ENCODE measurements around the gene KLC1. TPM values are rescaled to one million over a fixed set of nuclear protein-coding genes. Genes with fewer than 3 reads are reported as not detected.

KLC1 gene
- total RNA-seq, 1 experiment from 2014 or later: 216 TPM

DNA sequence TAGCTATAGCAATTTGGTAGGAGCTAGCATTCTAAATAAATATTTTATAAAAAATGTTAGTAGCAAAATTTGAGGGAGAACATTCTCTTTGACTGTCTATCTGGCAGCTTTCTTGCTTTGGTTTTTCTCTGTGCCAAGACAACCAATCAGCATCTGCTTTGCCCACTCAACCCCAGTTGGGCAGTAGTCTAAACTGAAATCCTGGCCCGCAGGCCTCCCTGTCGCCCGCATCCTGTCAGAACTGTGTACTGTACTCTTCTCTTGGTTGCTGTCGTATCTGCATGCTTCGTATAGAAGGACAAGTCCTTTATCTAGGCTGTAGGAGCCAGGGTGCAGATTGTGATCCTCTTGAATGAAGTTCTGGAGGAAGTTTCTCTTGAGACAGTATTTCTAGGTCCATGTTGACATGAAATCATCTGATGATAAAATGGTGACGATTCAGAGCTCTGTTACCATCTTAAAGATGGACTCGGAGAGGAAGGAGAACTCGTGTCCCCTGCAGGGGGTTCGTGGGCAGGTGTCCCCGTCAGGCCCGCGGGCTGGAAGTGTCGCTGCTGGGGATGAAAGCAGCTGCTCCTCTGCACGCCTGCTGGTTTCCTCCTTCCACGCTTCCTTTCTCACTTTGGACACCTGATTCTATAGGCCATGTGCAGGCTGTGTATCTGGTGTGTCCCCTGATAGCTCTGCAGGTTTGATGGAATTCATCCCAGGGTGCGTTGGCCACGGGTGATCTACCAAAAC, 51.6 kb downstream of the KLC1 start:
- intact Hi-C loops (cut with micrococcal nuclease): no loop called here
- no peaks in the 10 kb centered on the region for H3K9me3 Mint-ChIP-seq (ENCODE audit: unreplicated experiment)
- POLR2A ChIA-PET: interaction anchor here (0.7 kb wide), 2 partner anchors 11 to 50 kb away, joined by 3 read pairs; no protein-coding TSS in a partner anchor
- no peak overlapping the region for H3K4me3 Mint-ChIP-seq (ENCODE audit: unreplicated experiment)
- TF ChIP-seq CTCF (IDR thresholded peaks at IDR 0.05; ENCODE audit: unreplicated experiment): no peak
- peaks cover 92% of the 10 kb centered on the region for H3K36me3 Mint-ChIP-seq (ENCODE audit: insufficient read depth, unreplicated experiment)
- CTCF ChIA-PET: interaction anchor here (0.5 to 1.3 kb wide), 5 partner anchors 8 to 294 kb away, joined by 3 to 6 read pairs (median 3); no protein-coding TSS in a partner anchor
- BruUV-seq (replicated peaks): no TSS peak
- no peaks in the 10 kb centered on the region for H3K27me3 Mint-ChIP-seq (ENCODE audit: insufficient read depth, unreplicated experiment)
- DNase-seq (ENCODE audit: unreplicated experiment): no peak
- no peaks in the 10 kb centered on the region for H3K4me1 Mint-ChIP-seq (ENCODE audit: insufficient read depth, unreplicated experiment)
- no peak overlapping the region for H3K27ac Mint-ChIP-seq (ENCODE audit: low read depth, unreplicated experiment)

DNA sequence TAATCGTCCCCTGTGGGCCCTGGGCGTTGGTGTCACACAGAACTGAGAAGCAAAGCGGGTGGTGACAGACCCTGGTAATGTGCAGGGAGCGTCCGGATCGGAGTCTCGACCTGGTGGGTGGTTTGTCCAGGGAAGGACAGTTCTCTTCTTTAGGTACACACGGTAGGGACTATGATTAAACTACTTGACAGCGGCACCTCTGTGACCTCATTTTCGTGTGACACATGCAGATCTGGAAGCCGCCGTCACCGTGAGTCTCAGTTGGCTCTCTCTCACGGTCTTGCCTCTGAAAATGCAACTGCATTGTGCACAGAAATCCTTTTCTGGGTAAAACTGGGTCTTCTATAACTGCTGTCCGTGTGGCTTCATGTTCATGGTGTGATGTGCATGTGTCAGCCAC, 54.1 kb downstream of the KLC1 start:
- TF ChIP-seq CTCF (IDR thresholded peaks at IDR 0.05; ENCODE audit: unreplicated experiment): no peak

GRCh38 chr14:103684471-103684870, 55.5 kb downstream of the KLC1 start:
- intact Hi-C loops (cut with micrococcal nuclease): no loop called here
- H3K27ac Mint-ChIP-seq (ENCODE audit: low read depth, unreplicated experiment): no peak overlapping the region
- no TSS peak for BruUV-seq (replicated peaks)
- peaks cover 87% of the 10 kb centered on the region for H3K36me3 Mint-ChIP-seq (ENCODE audit: insufficient read depth, unreplicated experiment)
- no peaks in the 10 kb centered on the region for H3K27me3 Mint-ChIP-seq (ENCODE audit: insufficient read depth, unreplicated experiment)
- ChIA-PET POLR2A (no interaction called here), CTCF (no interaction called here)
- no peak overlapping the region for H3K4me3 Mint-ChIP-seq (ENCODE audit: unreplicated experiment)
- H3K9me3 Mint-ChIP-seq (ENCODE audit: unreplicated experiment): no peaks in the 10 kb centered on the region
- no peak for DNase-seq (ENCODE audit: unreplicated experiment)
- TF ChIP-seq CTCF (IDR thresholded peaks at IDR 0.05; ENCODE audit: unreplicated experiment): no peak
- no peaks in the 10 kb centered on the region for H3K4me1 Mint-ChIP-seq (ENCODE audit: insufficient read depth, unreplicated experiment)

More for the DNA sequence above, 54.1 kb downstream of the KLC1 start:
- CTCF ChIA-PET: no interaction called here
- Mint-ChIP-seq H3K27ac (ENCODE audit: low read depth, unreplicated experiment) (no peak overlapping the region), H3K4me1 (ENCODE audit: insufficient read depth, unreplicated experiment) (no peaks in the 10 kb centered on the region), H3K4me3 (ENCODE audit: unreplicated experiment) (no peak overlapping the region), H3K36me3 (ENCODE audit: insufficient read depth, unreplicated experiment) (peaks cover 87% of the 10 kb centered on the region), H3K9me3 (ENCODE audit: unreplicated experiment) (no peaks in the 10 kb centered on the region), H3K27me3 (ENCODE audit: insufficient read depth, unreplicated experiment) (no peaks in the 10 kb centered on the region)
- intact Hi-C loops (cut with micrococcal nuclease): no loop called here
- POLR2A ChIA-PET: no interaction called here
- DNase-seq (ENCODE audit: unreplicated experiment): no peak
- BruUV-seq (replicated peaks): no TSS peak

DNA sequence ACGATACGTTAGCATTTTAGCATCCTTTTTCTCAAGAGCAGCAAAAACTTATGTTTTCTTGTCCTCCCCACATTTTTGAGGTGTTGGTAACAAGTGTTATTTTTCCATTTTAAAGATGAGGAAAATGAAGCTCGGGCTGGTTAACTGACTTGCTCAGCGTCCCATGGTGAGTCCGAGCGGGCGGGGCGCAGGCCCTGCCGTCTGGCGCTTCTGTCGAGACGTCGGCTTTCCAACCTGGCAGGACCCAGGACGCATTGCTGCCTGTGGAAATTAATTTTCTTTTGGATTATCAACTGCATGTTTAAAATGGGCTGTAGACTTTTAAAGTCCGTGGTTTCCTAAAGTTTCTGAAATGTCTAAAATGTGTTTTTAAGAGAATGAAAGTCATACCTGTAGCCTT, 55.9 kb downstream of the KLC1 start:
- H3K36me3 Mint-ChIP-seq (ENCODE audit: insufficient read depth, unreplicated experiment): peaks cover 87% of the 10 kb centered on the region
- no peak overlapping the region for H3K27ac Mint-ChIP-seq (ENCODE audit: low read depth, unreplicated experiment)
- intact Hi-C loops (cut with micrococcal nuclease): no loop called here
- no peak for DNase-seq (ENCODE audit: unreplicated experiment)
- ChIA-PET POLR2A (no interaction called here), CTCF (no interaction called here)
- H3K4me1 Mint-ChIP-seq (ENCODE audit: insufficient read depth, unreplicated experiment): no peaks in the 10 kb centered on the region
- no TSS peak for BruUV-seq (replicated peaks)
- TF ChIP-seq CTCF (IDR thresholded peaks at IDR 0.05; ENCODE audit: unreplicated experiment): no peak
- no peaks in the 10 kb centered on the region for H3K27me3 Mint-ChIP-seq (ENCODE audit: insufficient read depth, unreplicated experiment)
- H3K9me3 Mint-ChIP-seq (ENCODE audit: unreplicated experiment): no peaks in the 10 kb centered on the region
- H3K4me3 Mint-ChIP-seq (ENCODE audit: unreplicated experiment): no peak overlapping the region

Data from MCF 10A (cell line).